GM21786 (cell line): Measurements from ENCODE around the gene HPCAL1.

Source experiments
- ATAC-seq: cut with Tn5 transposase; IDR thresholded peaks from one replicate; pipeline ENCODE4 v1.9.1; 2021; ENCODE audit not compliant: unreplicated experiment

Gene HPCAL1

DNA sequence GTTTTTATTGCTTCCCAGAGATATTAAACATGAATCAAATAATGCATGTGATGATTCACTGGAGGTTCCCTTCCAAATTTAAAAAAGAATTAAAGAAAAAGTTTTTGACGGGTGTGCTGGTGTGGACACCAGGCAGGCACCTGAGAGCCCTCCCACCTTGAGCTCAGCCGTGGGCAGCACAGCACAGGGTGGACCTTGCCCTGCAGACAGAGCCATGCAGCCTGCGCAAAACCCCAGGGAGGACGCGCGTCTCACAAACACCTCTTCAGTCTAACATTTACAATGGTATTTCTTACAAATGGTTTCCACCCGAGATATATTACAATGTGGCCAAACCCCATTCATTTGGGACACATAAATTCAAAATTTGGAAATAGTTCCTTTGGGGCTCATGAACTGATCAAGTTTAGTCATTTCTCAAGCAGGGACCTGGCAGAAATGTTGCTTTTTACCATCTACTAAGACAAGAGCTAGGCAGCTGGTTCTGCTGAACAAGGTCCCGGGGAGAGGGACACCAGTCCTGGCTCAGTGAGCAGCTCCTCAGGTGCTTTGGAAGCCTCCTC is 100.0 kb downstream of the HPCAL1 start:
- ATAC-seq, result no peak

DNA sequence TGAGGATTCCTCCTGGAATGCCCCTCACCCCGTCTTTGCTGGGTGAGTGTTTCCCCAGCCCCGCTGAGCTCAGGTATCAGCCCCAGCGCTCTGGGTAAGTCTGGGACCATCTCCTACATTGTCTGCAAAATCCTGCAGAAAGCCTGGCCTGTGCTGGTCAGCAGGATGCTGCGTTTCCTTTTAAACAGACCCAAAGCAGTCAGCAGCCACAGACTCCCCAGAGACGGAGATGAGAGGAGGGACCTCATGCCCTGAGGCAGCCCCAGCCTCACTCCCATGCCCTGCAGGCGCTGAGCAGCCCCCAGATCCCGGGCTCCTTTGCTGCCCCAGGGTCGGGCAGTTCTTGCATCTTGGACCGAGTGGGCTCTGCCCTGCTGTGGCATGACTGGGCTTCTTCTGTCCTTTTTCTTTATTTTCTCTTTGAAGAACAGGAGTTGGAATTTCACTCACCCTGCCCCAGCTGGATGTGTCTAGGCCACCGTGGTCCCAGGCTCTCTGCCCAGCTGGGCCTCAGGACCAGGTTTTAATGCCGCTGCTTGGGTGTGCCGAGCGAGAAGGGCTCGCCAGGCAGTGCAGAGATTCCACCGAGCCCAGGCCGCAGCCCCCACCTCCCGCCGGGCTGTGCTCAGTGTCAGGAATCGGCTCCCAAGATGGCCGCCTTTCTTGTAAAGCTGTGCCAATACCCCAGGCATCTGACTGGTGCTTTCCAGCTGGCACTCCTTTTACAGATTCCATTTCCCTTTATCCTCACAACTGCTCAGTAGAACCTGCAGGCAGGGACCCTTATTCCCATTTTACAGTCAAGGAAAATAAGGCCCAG is 101.8 kb downstream of the HPCAL1 start:
- no peak for ATAC-seq

DNA sequence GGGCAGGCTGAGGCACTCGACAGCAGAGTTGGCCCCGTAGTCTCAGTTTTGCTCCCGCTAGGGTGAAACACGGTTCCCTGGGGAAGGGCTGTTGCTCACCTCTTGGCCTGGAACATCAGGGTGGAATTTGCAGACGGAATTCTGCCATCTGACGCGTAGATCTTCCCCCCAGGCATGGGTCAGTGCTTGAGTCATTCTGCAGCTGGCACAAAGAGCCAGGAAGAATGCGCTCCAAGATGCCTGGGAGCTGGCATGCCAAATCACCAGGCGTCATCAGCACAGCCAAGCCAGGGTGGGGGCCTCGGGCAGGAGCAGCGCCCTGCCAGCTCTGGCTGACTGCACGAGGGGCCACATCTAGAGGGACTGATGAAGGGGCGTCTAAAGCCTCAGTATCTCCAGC is 102.7 kb downstream of the HPCAL1 start:
- no peak for ATAC-seq

DNA sequence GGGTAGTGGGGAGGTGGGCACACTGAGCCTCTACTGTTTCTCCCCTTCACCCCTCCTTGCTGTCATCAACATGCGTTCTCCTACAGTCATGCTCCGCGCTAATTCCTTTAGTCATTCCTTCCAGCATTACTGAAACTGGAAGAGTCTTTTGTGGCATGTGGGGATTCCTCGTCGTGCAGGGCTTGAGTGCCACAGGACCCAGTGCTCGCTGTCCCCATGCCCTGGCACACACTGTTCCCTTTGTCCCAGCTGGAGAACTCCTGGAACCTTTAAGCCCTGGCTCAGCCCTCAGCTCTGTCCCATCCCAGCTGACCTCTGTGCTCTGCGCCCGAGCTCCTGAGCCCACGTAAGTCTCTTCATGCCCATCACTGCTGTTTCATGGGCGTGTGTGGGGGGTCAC is 103.3 kb downstream of the HPCAL1 start:
- ATAC-seq, result no peak

DNA sequence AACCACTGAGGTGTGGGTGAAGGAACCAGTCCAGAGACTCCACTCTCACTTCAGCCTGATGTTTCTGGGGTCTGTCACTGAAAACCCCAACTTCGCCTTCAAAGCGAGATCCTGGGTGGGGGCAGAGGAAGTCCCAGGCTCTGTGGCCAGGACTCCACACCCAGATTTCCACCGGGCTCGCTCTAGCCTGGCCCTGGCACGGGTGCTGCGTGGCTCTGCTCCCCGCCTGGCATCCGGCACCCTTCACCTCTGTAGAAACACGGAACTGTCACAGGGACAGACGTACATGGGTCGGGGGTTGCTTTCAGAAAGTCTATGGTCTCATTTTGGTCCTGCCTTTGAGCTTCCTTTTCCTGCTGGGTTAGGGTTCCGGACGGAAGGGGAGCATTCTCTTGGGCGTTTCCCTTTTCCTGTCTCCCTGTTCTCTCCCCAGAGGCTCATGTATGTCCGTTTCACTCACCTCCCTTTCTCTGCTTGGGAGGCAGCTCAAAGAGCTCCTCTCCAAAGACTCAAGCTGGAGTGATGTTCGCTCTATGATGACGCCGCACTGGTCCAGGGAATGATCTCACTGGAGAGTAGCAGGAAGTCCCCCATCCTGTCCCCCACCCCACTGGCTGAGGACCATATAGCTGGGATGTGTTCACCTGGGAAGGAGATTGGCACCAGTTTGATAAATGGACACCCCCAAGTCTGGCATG is 103.9 kb downstream of the HPCAL1 start:
- no peak for ATAC-seq

DNA sequence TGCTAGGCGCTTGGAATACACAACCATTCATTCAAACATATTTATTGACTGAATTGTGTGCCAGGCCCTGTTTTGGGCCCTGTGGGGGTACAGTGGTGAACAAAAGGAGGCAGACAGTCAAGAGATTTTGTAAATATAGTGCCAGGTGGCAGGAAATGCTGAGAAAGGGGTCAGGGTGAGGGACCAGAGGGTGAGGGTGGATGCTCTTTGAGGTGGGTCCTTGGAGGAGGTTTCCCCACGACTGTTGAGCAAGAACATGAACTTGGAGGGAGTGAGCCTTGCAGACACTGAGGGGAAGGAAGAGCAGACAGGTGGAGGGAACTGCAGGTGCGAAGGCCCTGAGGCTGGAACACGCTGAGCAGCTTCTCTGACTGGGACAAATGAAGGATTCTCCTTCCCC is 104.7 kb downstream of the HPCAL1 start:
- ATAC-seq, result no peak

DNA sequence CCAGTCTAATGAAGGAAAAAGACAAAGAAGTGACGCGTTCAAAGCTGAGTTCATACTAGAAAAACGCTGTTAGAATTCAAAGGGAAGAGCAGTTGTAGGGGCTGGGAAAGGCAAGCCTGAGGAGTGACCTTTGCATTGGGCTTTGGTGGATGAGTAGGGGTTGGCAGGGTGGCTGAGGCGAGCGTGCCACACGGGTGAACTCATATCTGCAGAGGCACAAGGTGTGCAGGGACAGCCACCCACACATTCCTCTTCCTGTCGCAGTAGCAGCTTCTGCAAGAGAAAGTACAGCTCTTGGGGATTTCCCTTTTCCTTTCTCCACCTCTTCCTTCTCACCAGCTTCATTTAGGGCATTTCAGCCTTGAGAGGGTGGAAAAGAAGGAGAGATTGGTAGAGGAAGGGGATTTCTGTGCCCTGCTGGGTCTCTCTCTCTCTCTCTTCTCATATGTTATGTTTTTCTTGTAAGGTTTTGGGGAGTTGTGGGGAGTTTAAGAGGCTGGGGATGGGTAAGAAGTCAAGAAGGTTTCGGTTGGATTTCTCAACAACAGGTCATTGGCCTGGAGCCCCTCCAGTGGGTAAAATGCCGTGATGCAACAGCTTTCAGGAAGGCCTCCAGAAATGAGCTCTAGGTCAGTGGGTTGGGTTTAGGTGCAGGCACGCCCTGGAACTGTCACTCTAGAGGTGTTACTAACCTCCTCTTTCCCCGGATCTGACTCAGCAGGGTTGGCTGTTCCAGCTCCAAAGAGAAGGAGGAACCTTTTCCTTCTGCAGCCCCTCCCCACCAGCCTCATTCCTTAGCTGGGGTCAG is 105.3 kb downstream of the HPCAL1 start:
- peak; percentile 37 for ATAC-seq

DNA sequence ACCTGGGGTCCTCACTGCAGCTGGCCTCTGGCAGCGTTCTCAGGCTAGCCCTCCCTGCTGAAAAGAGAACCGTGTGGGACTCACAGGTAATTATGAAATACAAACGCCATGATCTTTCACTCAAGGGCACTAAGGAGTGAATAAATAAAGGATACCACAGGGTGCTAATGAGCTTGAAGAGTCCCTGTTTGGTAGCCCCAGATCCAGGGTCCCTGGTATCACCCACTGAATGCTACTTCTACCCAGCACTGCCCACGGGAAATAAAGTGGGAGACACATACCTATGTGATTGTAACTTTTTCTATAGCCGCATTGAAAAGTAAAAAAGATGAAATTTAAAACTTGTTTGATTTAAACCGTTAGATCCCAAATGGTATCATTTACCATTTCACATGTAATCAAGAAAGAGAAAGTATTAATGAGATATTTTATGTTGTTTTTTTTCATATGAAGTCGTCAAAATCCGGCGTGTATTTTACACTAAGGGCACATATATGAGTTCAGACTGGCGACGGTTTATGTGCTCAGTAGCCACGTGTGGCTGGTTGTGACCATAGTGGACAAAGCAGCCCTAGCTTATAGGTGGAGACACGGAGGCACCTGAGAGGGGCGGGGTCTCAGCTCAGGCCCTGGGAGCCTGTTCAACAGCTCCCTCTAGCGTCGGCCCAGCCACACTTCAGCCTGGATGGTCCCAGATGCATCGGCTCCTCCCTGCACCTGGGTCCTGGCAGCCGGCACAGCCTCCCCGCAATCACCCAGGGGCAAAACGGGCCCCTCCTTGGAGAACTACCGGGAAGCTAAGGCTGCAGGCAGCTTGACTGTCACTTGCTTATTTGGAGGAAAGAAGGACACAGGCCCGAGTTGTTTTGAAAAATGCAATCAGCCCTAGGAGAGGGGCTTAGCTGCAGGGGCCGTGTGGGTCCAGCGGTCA is 106.2 kb downstream of the HPCAL1 start:
- ATAC-seq, result peak; percentile 44

DNA sequence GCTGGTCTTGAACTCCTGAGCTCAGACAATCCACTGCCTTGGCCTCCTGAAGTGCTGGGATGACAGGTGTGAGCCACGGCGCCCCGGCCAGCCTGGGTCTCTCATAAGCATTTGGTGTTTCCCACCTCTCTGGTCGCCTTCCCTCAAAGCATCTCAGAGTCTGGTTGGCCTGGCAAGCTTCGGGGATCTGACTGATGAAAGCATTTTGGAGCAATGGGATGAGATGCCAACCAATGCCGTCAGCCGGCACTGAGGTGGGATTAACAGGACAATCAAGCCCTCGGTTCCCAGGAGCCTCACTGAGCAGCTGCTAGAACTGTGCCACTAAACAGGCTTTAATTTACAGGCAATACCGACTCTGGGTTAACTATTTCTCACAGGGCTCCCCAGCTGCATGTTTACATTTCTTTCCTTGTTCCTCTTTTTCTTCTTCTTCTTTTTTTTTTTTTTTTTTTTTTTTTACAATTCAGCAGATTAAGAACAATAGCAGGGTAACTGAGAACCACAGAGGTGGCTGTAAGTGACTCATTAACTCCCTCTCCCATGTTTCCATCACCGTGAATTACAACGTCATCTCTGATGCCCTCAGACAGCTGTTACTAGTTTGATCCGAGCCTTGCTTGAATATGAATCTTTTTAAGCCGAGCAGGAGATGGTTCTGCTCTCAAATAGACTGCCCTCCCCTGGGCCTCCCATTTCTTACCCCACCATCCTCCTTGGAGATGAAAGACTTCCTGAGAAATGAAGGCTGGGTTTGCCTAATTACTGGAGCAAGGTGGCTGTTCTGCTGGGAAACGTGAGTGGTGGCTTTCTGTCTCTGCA is 107.5 kb downstream of the HPCAL1 start:
- ATAC-seq, result peak; percentile 69

DNA sequence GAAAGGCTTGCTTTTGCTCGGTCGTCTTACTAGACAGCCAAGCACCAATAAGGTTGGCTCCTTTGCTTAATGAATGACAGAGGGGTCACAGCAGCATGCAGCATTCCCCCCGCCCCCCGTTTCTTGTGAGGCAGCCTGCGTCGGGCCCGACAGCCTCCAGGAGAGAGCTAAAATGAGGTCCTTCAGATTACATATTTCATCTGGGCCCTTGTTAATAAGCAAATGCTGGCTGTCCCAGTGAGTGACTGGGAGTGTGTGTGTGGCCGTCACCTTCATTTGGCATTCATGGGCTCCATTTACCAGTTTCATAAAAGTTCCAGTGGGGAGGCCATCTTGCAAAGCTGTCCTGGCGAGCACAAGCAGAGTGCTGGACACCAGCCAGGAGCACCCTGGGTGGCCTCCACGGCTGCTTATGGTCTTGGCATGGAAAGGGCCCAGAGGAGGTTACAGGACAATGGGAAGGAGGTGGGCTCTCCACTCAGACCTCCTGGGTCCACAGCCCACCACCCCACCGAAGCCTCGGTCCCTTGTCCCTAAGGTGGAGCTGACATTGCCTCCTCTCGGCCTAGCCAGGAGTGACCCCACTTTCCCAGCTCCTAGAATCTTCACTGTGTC is 108.2 kb downstream of the HPCAL1 start:
- ATAC-seq, result no peak

DNA sequence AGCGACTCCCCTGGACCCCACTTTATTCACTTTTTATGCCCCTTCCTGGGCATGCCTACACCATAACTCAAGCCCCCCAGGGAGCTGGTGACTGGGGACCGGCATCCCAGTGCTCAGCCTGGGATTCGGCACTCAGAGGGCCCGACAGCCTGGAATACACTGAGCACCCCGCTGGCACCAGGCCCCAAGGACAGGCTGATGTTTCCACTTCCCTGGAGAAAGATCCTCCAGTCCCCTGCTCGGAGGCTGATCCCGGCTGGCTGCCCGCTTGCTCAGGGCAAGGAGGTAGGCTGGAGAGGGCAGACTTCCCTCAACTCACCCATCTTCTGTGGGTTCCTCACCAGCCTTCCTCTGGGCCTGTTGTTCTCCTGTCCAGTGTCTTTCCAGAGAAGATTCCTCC is 108.9 kb downstream of the HPCAL1 start:
- ATAC-seq, result no peak

DNA sequence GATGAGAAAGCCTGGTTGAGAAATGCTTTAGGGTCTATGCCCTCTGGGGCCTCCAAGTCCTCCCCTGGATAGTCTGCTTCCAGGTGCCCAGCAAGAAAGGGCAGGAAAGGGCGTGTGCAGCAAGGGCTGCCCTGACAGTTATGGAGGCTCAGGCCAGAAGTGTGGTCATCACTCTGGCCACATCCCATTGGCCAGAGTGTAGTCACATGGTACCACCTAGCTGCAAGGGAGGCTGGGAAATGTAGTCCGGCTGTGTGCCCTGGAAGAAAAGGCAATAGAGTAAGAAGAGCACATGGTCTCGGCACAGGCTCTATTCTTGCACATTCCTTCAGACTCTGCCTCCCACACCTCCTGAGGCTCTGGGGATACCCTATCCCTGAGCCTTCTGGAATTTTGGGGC is 109.7 kb downstream of the HPCAL1 start:
- no peak for ATAC-seq

DNA sequence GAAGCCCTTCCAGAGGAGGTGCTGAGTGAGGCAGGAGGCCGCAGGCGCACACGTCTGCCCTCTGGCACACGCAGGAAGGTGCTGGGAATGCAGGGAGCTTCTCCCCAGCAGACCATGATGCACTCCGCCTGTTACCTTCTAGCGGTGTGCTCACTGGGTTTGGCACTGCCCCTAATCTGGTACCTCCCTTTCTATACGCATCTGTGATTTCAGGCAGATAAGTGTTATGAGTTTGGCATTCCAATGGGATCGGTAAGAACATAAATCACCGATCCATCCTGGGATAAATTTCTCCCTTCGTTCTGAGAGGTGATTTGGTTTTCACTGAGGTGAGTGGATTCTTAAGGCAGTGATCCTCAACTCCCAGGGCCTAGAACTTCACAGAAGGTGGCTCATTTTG is 110.8 kb downstream of the HPCAL1 start:
- no peak for ATAC-seq

DNA sequence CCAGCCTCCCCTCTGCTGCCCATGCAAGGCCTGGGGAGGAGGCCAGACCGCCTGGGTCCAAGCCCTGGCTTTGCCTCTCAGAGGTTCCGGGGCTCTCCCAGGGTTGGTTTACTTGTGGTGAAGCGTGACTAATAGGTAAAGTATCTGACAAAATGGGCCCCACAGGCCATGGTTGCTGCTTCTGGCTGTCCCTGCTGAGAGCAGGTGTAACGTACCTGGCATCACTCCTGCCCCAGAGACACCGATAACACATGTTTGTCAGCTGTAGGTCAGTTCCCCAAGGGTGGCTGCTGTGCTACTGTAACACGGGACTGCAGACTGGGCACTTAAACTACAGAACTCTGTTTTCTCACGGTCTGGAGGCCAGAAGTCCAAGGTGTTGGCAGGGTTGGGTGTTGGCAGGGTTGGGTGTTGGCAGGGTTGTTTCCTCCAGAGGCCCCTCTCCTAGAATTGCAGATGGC is 111.3 kb downstream of the HPCAL1 start:
- ATAC-seq, result no peak

DNA sequence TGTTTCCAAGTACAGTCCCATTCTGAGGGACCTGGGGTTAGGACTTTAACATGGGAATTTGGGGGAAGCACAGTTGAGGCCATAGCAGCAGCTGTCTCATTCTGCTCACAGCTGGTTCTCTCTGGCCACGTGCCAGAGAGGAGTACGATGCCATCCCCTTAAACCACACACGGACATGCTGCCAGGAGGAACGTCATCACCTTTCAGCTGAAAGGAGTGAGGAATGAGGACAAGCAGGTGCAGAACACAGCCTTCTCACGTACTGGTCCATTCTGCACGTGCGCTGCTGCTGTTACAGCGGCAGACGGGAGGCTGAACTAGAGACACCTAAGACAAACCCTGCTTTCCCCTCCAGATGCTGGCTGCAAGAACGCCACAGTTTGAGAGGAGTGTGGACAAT is 111.9 kb downstream of the HPCAL1 start:
- no peak for ATAC-seq

DNA sequence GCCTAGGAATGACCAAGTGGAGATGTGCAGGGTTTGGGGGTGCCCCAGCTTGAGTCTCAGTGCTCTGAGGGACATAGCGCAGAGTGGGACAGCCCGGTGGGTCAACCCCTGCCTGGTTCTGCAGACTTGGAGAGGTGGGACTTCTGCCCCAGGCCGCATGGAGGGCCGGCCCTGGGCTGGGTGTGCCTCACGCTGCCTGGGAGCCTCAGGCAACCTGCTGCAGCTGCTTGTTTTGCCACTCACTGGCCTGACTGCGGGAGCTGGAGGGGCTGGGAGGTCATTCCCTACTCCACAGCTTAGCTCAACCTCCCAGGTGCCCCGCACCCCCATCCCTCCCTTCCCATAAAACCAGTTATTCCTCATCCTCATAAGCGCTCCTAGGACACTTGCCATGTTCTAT is 112.3 kb downstream of the HPCAL1 start:
- no peak for ATAC-seq

DNA sequence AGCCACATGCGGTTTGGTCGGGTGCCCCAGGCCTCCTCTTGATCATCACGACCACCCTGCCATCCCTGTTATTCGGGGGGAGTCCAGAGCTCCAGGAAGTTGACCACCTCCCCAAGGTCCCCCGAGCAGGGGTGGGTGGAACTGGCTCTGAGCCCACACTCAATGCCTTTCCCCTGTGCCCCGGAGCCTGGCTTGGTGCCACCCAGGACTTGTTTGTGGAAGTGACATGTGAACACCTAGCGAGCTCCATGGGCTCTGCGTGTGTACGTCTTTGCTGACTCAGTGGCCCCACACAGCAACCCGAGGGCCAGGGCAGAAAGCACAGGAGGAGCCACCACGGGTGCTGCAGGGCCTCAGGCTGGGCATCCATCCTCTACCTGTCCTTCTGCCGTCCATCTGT is 112.9 kb downstream of the HPCAL1 start:
- no peak for ATAC-seq

DNA sequence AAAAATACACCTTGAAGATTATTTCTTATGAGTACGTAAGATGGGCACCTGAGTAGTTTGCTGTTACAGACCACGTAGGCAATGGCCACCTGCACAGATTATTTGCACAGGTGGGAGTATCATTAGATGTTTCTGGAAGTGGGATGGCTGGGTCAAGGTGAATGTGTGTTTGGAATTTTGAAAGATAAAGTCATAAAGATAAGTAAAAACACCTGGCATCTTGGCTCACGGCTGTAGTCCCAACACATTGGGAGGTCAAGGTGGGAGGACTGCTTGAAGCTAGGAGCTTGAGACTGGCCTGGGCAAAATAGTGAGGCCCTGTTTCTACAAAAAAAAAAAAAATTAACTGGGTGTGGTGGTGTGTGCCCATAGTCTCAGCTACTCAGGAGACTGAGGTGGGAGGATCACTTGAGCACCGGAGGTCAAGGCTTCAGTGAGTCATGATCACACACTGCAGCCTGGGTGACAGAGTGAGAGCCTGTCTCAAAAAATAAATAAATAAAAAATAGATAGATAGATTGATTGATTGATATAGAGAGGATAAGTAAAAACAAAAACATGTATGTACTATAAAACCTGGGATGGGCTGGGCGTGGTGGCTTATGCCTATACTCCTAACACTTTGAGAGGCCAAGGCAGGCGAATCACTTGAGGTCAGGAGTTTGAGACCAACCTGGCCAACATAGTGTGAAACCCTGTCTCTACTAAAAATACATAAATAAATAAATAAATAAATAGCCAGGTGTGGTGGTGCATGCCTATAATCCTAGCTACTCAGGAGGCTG is 115.0 kb downstream of the HPCAL1 start:
- no peak for ATAC-seq
